Measurements from ENCODE around the gene OSBP. TPM values are rescaled to one million over a fixed set of nuclear protein-coding genes. Genes with fewer than 3 reads are reported as not detected.

The OSBP gene
- total and polyA plus RNA-seq, 8 donors, result 39.4 to 45.7 (median 42.8) TPM

GRCh38 chr11:59600234-59600633 lies 15.3 kb downstream of the OSBP start:
- no peak for DNase-seq
- no peak for TF ChIP-seq CTCF (IDR thresholded peaks at IDR 0.05)
- peaks cover 0 to 100% of the 10 kb centered on the region in 2 donors for H3K36me3 ChIP-seq
- H3K27ac ChIP-seq, result no peak overlapping the region
- H3K4me3 ChIP-seq, result no peak overlapping the region
- H3K4me1 ChIP-seq, result no peaks in the 10 kb centered on the region
- no peaks in the 10 kb centered on the region for H3K9me3 ChIP-seq
- intact Hi-C loops (cut with DNase I), result no loop called here
- ATAC-seq, result no peak
- H3K27me3 ChIP-seq, result no peaks in the 10 kb centered on the region

GRCh38 chr11:59598961-59599360 lies 16.6 kb downstream of the OSBP start:
- H3K4me3 ChIP-seq, result no peak overlapping the region
- no peaks in the 10 kb centered on the region for H3K9me3 ChIP-seq
- TF ChIP-seq CTCF (IDR thresholded peaks at IDR 0.05), result no peak
- H3K4me1 ChIP-seq, result no peaks in the 10 kb centered on the region
- H3K27ac ChIP-seq, result no peak overlapping the region
- H3K36me3 ChIP-seq, result peaks cover 0 to 100% of the 10 kb centered on the region in 2 donors
- H3K27me3 ChIP-seq, result no peaks in the 10 kb centered on the region
- intact Hi-C loops (cut with DNase I), result no loop called here
- no peak for ATAC-seq
- peak in 2 of 4 donors; percentile 10 to 26 for DNase-seq

- DNase-seq (no peak), ATAC-seq (no peak)
- peaks cover 0 to 4% of the 10 kb centered on the region in 2 donors for H3K9me3 ChIP-seq
- no peaks in the 10 kb centered on the region for H3K27me3 ChIP-seq
- H3K4me3 ChIP-seq, result no peak overlapping the region
- intact Hi-C loops (cut with DNase I), result no loop called here
- no peak for TF ChIP-seq CTCF (IDR thresholded peaks at IDR 0.05)
- peaks cover 0 to 93% of the 10 kb centered on the region in 2 donors for H3K36me3 ChIP-seq
- no peak overlapping the region for H3K27ac ChIP-seq
- no peaks in the 10 kb centered on the region for H3K4me1 ChIP-seq
Observed at GRCh38 chr11:59584294-59584693, 31.3 kb downstream of the OSBP start.

GRCh38 chr11:59582006-59582405 lies 33.6 kb downstream of the OSBP start:
- H3K9me3 ChIP-seq, result peaks cover 0 to 4% of the 10 kb centered on the region in 2 donors
- no peak for DNase-seq
- ATAC-seq, result no peak
- TF ChIP-seq CTCF (IDR thresholded peaks at IDR 0.05), result no peak
- H3K27me3 ChIP-seq, result no peaks in the 10 kb centered on the region
- no peak overlapping the region for H3K27ac ChIP-seq
- intact Hi-C loops (cut with DNase I), result no loop called here
- H3K4me1 ChIP-seq, result no peaks in the 10 kb centered on the region
- H3K4me3 ChIP-seq, result no peak overlapping the region
- H3K36me3 ChIP-seq, result peaks cover 0 to 93% of the 10 kb centered on the region in 2 donors

GRCh38 chr11:59578369-59578768 lies 37.2 kb downstream of the OSBP start:
- peaks cover 2 to 97% of the 10 kb centered on the region in 2 donors for H3K36me3 ChIP-seq
- ATAC-seq, result no peak
- H3K4me3 ChIP-seq, result no peak overlapping the region
- H3K9me3 ChIP-seq, result no peaks in the 10 kb centered on the region
- no peak for TF ChIP-seq CTCF (IDR thresholded peaks at IDR 0.05)
- H3K4me1 ChIP-seq, result no peaks in the 10 kb centered on the region
- H3K27ac ChIP-seq, result no peak overlapping the region
- intact Hi-C loops (cut with DNase I), result no loop called here
- DNase-seq, result no peak
- no peaks in the 10 kb centered on the region for H3K27me3 ChIP-seq
